ENCODE results near the gene ERP44.

DNA sequence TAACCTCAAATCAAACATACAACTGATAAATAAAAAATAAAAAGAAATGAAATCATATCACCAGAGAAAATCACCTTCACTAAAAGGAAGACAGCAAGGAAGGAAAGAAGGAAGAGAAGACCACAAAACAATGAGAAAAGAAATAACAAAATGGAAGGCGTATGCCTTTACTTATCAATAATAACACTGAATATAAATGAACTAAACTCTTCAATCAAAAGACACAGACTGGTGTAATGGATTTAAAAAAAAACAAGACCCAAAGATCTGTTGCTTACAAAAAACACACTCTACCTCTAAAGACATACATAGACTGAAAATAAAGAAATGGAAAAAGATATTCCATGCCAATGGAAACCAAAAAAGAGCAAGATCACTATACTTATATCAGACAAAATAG, 60.3 kb downstream of the ERP44 start:
- TF ChIP-seq EZH2 (IDR thresholded peaks at IDR 0.05; ENCODE audit: insufficient read depth, poor library complexity, severe bottlenecking) (no peak), EZH2phosphoT487 (IDR thresholded peaks at IDR 0.05; ENCODE audit: insufficient read depth, low read depth) (no peak)

All from GM23248 (cell line).